HPDE6-E6E7 (cell line): ENCODE measurements around the gene NEDD4L.

Experiments
- DNase-seq: peaks from one replicate; pipeline ENCODE4 v3.0.0; 2011; ENCODE audit warnings: missing footprints; ENCODE audit errors: extremely low spot score

NEDD4L gene

GRCh38 chr18:58316396-58317342, 272.6 kb downstream of the NEDD4L start:
- no peak for DNase-seq

GRCh38 chr18:58319719-58320118, 275.7 kb downstream of the NEDD4L start:
- DNase-seq = no peak

- DNase-seq = no peak
Observed at GRCh38 chr18:58320907-58321561, 277.0 kb downstream of the NEDD4L start.

GRCh38 chr18:58321986-58322385, 278.0 kb downstream of the NEDD4L start:
- peak; percentile 70 for DNase-seq

GRCh38 chr18:58322464-58322863, 278.4 kb downstream of the NEDD4L start:
- DNase-seq = no peak

- DNase-seq = no peak
Observed at GRCh38 chr18:58323866-58324762, 280.1 kb downstream of the NEDD4L start.

GRCh38 chr18:58324824-58325480, 280.9 kb downstream of the NEDD4L start:
- no peak for DNase-seq

- no peak for DNase-seq
Observed at GRCh38 chr18:58325494-58325893, 281.5 kb downstream of the NEDD4L start.

- no peak for DNase-seq
Observed at GRCh38 chr18:58334061-58334460, 290.0 kb downstream of the NEDD4L start.

- DNase-seq = no peak
Observed at GRCh38 chr18:58335223-58335622, 291.2 kb downstream of the NEDD4L start.

- DNase-seq = no peak
Observed at GRCh38 chr18:58335821-58336220, 291.8 kb downstream of the NEDD4L start.

GRCh38 chr18:58336605-58337004, 292.6 kb downstream of the NEDD4L start:
- DNase-seq = no peak

- no peak for DNase-seq
Observed at GRCh38 chr18:58337285-58337684, 293.3 kb downstream of the NEDD4L start.

- no peak for DNase-seq
Observed at GRCh38 chr18:58337686-58338085, 293.7 kb downstream of the NEDD4L start.

- DNase-seq = no peak
Observed at GRCh38 chr18:58338141-58338540, 294.1 kb downstream of the NEDD4L start.

- DNase-seq = no peak
Observed at GRCh38 chr18:58338961-58339592, 295.1 kb downstream of the NEDD4L start.

GRCh38 chr18:58339890-58340289, 295.9 kb downstream of the NEDD4L start:
- no peak for DNase-seq

GRCh38 chr18:58341916-58342315, 297.9 kb downstream of the NEDD4L start:
- DNase-seq = no peak

GRCh38 chr18:58344080-58344670, 300.1 kb downstream of the NEDD4L start:
- no peak for DNase-seq

- no peak for DNase-seq
Observed at GRCh38 chr18:58344861-58345463, 300.9 kb downstream of the NEDD4L start.
